ENCODE measurements around the gene ADD1. TPM values are rescaled to one million over a fixed set of nuclear protein-coding genes. Genes with fewer than 3 reads are reported as not detected.
A peak's percentile ranks its signal among the peaks of the same experiment; 100 is the strongest.

The ADD1 gene
- total and polyA plus RNA-seq, 2 of the 13 experiments (the other 11 are each of a cell fraction or from before 2014, with no cell fraction given), result 73.9 to 122 TPM

- TF ChIP-seq AHDC1 (CRISPR knock-in tag; IDR thresholded peaks at IDR 0.05; ENCODE audit: borderline replicate concordance) (0 out of 2 replicates have a peak, but pooled peaks have one; percentile 35), FOXO4 (CRISPR knock-in tag; conservative IDR thresholded peaks at IDR 0.05) (no peak), NFIB (CRISPR knock-in tag; IDR thresholded peaks at IDR 0.05; ENCODE audit: borderline replicate concordance) (no peak), EEA1 (CRISPR knock-in tag; IDR thresholded peaks at IDR 0.05; ENCODE audit: borderline replicate concordance) (no peak), ZEB1 (IDR thresholded peaks at IDR 0.05; ENCODE audit: insufficient replicate concordance, low read depth) (no peak), ZNF354B (CRISPR knock-in tag; IDR thresholded peaks at IDR 0.05) (no peak), ZNF567 (CRISPR knock-in tag; IDR thresholded peaks at IDR 0.05; ENCODE audit: borderline replicate concordance) (no peak), STAG1 (CRISPR knock-in tag; IDR thresholded peaks at IDR 0.05) (no peak; the same call in 1 of the 2 replicates), ZNF639 (CRISPR knock-in tag; conservative IDR thresholded peaks at IDR 0.05) (no peak), GPN1 (CRISPR knock-in tag; IDR thresholded peaks at IDR 0.05; ENCODE audit: borderline replicate concordance) (no peak), ZNF329 (CRISPR knock-in tag; IDR thresholded peaks at IDR 0.05; ENCODE audit: low read depth) (no peak), ATF7-NPFF (CRISPR knock-in tag; IDR thresholded peaks at IDR 0.05; ENCODE audit: low read depth) (no peak), MIXL1 (CRISPR knock-in tag; IDR thresholded peaks at IDR 0.05) (no peak), KMT2B (CRISPR knock-in tag; IDR thresholded peaks at IDR 0.05) (no peak), ZIK1 (CRISPR knock-in tag; IDR thresholded peaks at IDR 0.05; ENCODE audit: borderline replicate concordance, low read depth) (no peak), FOXJ3 (CRISPR knock-in tag; IDR thresholded peaks at IDR 0.05; ENCODE audit: borderline replicate concordance) (no peak), ZNF431 (CRISPR knock-in tag; IDR thresholded peaks at IDR 0.05; ENCODE audit: borderline replicate concordance, low read depth) (no peak), MXI1 (IDR thresholded peaks at IDR 0.05; ENCODE audit: borderline replicate concordance, low read depth, low read length) (no peak)
Observed at GRCh38 chr4:2860391-2861348, 17.0 kb downstream of the ADD1 start (continued).
